GM18498 (cell line): ENCODE measurements around the gene NSF.
"Not testable (repeated sequence)": the region's sequence is repeated elsewhere in the genome, so short reads cannot be mapped to it uniquely, and the experiment has no call there.

Experiments used
- ATAC-seq: cut with Tn5 transposase; IDR thresholded peaks from one replicate; pipeline ENCODE4 v1.9.1; 2021; ENCODE audit warnings: mild to moderate bottlenecking, moderate library complexity; ENCODE audit not compliant: unreplicated experiment

The NSF gene

DNA sequence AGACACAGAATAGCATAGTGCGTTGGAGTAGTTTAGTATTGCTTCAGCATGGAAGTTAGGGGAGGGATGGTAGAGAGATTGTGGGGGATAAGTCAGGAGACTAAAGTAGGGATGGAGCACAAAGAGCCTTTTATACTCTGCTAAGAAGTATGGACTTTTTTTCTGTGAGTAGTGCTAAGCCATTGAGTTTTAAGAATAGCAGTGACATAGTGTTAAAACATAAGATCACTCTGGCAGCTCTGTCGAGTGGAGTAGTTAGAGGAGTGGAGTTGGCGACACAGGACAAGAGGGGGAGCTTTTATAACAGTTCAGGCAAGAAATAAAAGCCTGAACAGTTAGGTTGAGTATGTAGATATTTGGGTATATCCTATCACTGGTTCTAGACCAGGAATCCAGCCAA is 106.1 kb downstream of the NSF start:
- not testable (repeated sequence) for ATAC-seq

GRCh38 chr17:46699014-46699413 is 108.5 kb downstream of the NSF start:
- not testable (repeated sequence) for ATAC-seq

DNA sequence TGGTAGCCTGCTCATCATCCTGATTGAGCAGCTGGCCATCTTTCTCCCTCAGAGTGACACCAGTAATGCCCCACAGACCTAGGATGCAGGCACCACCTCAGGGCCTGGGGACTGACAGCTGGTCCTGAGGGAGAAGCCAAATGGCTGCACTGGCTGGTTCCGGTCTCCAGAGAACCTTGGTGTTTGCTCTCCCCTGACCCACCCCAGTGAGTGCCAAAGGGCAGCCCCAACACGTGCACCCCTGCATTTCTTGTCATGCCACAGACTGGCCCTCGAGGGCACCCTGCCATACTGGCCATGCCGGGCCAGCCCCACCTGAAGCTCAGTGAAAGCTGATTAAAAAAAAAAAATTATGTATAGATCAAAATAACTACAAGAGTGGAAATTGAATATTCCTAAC is 127.5 kb downstream of the NSF start:
- ATAC-seq = no peak

GRCh38 chr17:46719891-46720290 is 129.4 kb downstream of the NSF start:
- ATAC-seq = no peak

GRCh38 chr17:46720408-46720807 is 129.9 kb downstream of the NSF start:
- no peak for ATAC-seq

GRCh38 chr17:46722662-46723285 is 132.3 kb downstream of the NSF start:
- no peak for ATAC-seq

- no peak for ATAC-seq
Measured at GRCh38 chr17:46726206-46726605, 135.7 kb downstream of the NSF start.

GRCh38 chr17:46727572-46728348 is 137.3 kb downstream of the NSF start:
- no peak for ATAC-seq

- no peak for ATAC-seq
Measured at GRCh38 chr17:46730026-46730425, 139.6 kb downstream of the NSF start.

- no peak for ATAC-seq
Measured at GRCh38 chr17:46730679-46731078, 140.2 kb downstream of the NSF start.

DNA sequence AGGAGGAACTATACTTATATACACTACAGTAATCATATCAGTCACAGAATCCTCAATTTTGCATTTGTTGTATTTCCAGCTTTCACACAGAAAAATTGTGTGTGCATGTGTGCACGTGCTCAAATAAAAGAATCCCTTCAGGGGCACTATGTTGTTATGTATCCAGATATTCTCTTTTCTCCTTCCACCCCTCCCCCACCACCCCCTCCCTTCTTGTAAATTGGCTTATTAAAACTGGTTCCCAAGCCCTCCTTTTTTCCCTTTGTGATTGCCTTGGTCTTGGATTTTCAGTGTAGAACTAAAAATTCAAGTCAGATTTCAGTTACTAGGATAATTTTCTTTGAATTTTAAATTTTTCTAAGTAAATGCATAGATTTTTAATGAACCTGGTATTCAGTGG is 141.7 kb downstream of the NSF start:
- no peak for ATAC-seq

DNA sequence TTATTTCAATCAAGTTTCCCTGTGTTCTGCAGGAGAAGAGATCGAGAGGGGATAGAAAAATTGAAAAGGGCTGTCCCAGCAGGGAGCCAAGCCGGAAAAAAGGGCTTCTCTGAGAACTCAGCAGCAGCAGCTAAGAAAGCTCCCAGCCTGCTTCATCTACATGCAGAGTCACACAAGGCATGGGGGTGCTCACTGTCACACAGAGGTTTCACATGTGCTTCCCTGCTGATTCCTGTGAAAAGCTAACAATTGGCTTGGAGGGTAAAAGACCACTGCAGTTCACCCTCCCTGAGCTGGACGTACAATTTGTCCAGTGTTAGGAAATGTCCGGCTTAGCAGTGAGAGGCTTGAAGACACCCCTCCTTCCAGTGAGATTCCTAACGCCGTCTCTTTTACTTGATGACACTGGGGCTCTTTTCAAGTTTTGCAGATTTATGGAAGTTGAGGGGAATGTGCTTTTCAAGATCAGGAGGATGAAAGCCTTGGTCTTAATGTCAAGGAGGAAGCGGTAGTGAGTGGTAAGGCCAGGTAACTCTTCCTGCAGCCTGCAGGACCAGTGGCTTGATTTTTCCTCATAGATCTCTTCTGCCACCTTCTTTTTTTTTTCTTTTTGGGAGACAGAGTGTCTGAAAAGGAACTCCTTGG is 142.4 kb downstream of the NSF start:
- no peak for ATAC-seq

DNA sequence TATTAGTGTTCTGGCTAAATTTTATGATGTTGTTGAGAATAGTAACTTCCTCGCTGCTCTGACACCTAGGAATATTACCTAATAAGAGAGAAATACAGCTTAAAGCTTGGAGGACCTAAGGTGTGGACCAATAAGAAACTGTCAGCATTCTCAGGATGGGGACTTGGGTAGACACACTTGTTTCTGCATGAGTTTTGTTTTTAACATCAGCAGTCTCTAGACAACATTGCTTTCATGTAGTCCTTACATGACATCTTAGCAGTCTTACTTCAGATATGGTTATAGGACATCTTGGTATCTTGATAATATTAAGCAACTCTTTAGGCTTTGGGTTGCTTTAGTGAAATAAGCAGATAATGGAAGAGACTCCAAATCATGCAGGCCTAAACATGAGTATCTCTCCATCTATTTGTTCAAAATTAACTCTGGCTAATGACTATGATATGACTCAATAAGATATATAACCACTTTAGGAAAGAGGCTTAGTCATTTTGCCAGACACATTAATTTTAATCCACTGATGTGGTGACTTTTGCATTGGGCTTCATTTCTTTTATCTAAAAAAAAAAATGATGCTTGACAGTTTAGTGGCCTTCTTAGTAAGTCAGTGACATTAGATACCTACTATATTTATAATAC is 143.5 kb downstream of the NSF start:
- no peak for ATAC-seq

DNA sequence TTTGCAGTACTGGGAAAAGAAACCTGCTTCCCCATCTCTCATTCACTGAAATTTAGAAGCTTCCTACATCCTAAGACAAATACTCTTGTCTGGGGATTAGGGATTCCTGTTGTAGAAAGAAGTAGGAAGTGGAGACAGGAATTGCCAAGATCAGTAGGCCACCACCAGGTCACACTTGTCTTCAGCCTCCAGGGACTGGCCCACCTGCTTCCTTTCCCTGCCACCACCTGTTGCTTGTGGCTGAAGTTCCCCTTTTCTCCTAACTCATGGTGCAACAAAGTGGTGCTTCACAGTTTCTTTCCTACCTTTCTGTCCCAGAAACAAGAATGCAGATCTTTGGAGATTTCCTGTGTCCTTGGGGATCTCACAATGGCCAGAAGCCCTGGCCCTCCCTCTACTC is 145.6 kb downstream of the NSF start:
- no peak for ATAC-seq

GRCh38 chr17:46737326-46737725 is 146.9 kb downstream of the NSF start:
- ATAC-seq = no peak

- ATAC-seq = no peak
Measured at GRCh38 chr17:46738544-46738943, 148.1 kb downstream of the NSF start.

DNA sequence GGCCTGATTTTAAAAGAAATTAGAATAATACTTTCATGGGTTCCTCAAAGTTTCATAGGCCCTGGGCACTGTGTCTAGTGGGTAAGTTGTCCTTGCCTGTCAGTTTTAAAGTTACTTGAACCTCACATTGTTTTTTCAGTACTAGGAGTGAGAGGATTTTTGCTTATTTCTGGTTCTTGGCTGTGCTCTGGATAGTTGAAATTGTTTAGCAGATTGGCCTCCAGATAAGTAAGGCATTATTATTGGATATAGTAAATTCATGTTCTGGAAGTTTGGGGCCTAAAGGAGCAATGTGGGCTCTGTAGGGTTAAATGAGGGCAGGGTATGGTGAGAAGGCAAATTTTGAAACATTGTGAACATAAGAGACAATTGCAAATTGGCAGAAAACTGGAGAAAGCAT is 149.5 kb downstream of the NSF start:
- no peak for ATAC-seq

DNA sequence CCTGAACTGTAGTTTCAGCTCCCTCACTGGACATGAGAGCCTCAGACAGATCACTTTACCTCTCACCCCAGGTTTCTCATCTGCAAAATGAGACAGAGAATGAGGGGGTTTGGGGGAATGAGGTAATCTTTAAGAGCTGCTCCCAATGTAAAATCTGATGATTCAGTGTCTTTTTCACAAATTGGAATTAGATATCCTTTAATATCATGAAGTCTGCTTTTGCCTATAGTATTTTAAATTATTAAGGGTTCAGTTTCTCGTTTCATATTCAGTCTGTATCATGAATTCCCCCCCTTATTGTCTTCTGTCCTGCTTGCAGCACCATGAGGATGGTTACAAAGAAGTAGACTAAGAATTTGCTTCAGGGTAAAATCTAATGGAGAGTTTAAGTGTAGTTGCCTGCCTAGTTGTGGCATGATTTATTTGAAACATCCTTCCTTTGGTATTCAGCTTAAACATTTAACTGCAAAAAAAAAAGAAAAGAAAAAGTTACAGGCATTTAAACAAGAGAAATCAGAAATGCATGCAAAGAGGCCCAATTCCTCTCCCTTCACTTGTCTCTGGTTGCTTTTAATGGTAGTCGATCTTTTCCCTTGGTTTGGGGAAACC is 150.8 kb downstream of the NSF start:
- ATAC-seq = no peak

DNA sequence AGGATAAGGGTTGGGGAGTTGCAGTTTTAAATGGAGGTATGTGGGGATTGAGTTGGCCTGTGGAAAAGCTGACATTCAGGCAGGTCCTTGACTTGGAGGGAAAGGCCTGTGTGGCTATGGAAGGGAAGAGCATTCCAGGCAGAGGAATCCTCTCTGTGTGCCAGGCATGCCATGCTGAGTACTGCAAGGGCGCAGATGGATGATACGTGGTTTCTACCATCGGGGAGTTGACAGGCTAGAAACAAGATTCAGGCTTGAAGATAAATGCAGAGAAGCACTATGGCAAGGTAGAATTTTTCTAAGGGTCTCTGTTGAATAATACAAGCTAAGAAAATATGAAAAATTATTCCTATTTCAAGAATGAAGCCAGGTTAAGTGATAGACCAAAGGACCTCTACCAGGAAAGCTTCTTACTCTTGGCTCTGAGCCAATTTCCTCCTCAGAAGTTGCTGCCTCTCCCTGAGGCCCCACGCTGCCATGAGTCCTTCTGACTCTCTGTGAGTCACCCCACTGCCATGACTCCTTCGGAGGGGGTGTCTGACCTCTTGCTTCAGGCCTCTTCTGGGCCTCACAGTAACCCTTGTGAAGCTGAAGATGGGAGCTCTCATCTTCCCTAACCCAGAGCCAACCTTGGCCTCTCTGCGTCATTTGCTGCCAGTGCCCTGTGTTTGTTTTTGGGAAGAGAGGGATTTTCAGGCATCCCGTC is 152.2 kb downstream of the NSF start:
- no peak for ATAC-seq

GRCh38 chr17:46744441-46744840 is 154.0 kb downstream of the NSF start:
- ATAC-seq = no peak

- ATAC-seq = no peak
Measured at GRCh38 chr17:46745376-46745775, 154.9 kb downstream of the NSF start.
